ENCODE results near the gene TMX2. TPM values are rescaled to one million over a fixed set of nuclear protein-coding genes. Genes with fewer than 3 reads are reported as not detected.

TMX2 gene
- total and polyA plus RNA-seq, 10 of the 15 experiments (the other 5 are each of a cell fraction or from before 2014, with no cell fraction given): 64.3 to 134 (median 91.6) TPM

- Histone ChIP-seq H3K9ac (ENCODE audit: control insufficient read depth, insufficient read depth, low read length) (no peak overlapping the region), H3K36me3 (ENCODE audit: control insufficient read depth in 2 of 2, insufficient read depth in 2 of 2, low read length in 1 of 2) (peaks cover 12 to 17% of the 10 kb centered on the region in 2 experiments), H3K4me1 (ENCODE audit: control insufficient read depth, insufficient read depth, low read length) (no peaks in the 10 kb centered on the region), H3K27ac (ENCODE audit: control insufficient read depth, insufficient read depth) (no peak overlapping the region), H3K27me3 (replicated peaks in 1 of 2; ENCODE audit: control insufficient read depth in 2 of 2, insufficient read depth in 2 of 2, low read length in 1 of 2) (no peaks in the 10 kb centered on the region), H3K4me3 (no peak overlapping the region), H4K20me1 (ENCODE audit: control insufficient read depth, insufficient read depth) (no peaks in the 10 kb centered on the region), H3K9me3 (replicated peaks; ENCODE audit: control insufficient read depth, insufficient read depth, low read length) (no peaks in the 10 kb centered on the region), H3K4me2 (ENCODE audit: control insufficient read depth, insufficient read depth) (no peak overlapping the region), H3K79me2 (ENCODE audit: control insufficient read depth, insufficient read depth, low read length) (peaks cover 21% of the 10 kb centered on the region), H2AFZ (ENCODE audit: control insufficient read depth, low read depth, low read length) (no peak overlapping the region)
- DNase-seq (ENCODE audit: low read depth, low spot score) (no peak), ATAC-seq (no peak), FAIRE-seq (no peak)
- intact Hi-C loops (cut with micrococcal nuclease; ENCODE audit: unreplicated experiment): no loop called here
- ChIA-PET CTCF (interaction anchor here (0.9 to 12.2 kb wide), 3 partner anchors 18 to 55 kb away, joined by 3 to 227 read pairs (median 4); no protein-coding TSS in a partner anchor), RAD21 (ENCODE audit: unreplicated experiment) (interaction anchor here (0.6 to 4.7 kb wide), 3 partner anchors 31 to 57 kb away, joined by 3 to 25 read pairs (median 3); no protein-coding TSS in a partner anchor), SMC1A (ENCODE audit: uncharacterized antibody, unreplicated experiment) (interaction anchor here (0.6 to 8.3 kb wide), 7 partner anchors 13 to 190 kb away, joined by 3 to 83 read pairs (median 5); partner anchors contain the start of gene CTNND1), POLR2A (interaction anchor here (6.4 kb wide), 1 partner anchor 15 kb away, joined by 63 read pairs; the partner anchor contains the start of gene CTNND1)
- BruUV-seq (replicated peaks): no TSS peak
- no peak for TF ChIP-seq POLR2AphosphoS2 (IDR thresholded peaks at IDR 0.05; ENCODE audit: low read depth, low read length)
- TF ChIP-seq FOXK2 (IDR thresholded peaks at IDR 0.05): no peak
- TF ChIP-seq CEBPZ (IDR thresholded peaks at IDR 0.05; ENCODE audit: low read depth, low read length): no peak
- TF ChIP-seq WRNIP1 (IDR thresholded peaks at IDR 0.05; ENCODE audit: borderline replicate concordance, low read depth, low read length): no peak
- WGBS (ENCODE audit: insufficient coverage, insufficient replicate concordance, low lambda C conversion rate, missing lambda C conversion rate): 98% methylated on average over 5 of the region's 5 CpGs
- in situ Hi-C loops (cut with MboI): no loop called here
Observed at GRCh38 chr11:57745206-57745605, 32.8 kb downstream of the TMX2 start.
